C4-2B (cell line): ENCODE results near the gene CCSER1.

Experiments
- ZFX ChIP-seq: fragments of 450-650 bp; IDR thresholded peaks from 2 replicates; pipeline ENCODE4 v1.6.1; 2017
- TF ChIP-seq, protein P1 (sequence below): fragments of 450-650 bp; conservative IDR thresholded peaks from 2 replicates; pipeline ENCODE4 v1.5.1; 2017; ENCODE audit warnings: mild to moderate bottlenecking

DNA sequence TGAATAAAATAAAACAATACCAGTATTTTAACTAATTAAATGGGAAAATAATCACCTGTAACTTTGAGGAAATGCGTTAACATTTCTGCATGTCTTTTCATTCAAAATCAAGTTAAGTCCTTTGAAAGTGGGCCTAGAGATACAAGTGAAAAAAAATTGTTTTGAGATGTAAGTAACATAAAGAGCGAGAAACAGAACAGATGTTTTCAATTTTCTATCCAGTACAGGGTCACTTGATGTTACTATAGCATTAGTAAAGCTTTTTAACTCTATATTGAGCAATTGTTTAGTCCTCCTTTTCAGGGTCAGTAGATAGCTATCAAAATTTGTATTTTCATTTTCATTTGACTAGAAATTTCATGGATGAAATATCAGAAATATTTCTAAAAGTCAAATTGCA lies 761.4 kb downstream of the CCSER1 start:
- TF ChIP-seq, protein P1, sequence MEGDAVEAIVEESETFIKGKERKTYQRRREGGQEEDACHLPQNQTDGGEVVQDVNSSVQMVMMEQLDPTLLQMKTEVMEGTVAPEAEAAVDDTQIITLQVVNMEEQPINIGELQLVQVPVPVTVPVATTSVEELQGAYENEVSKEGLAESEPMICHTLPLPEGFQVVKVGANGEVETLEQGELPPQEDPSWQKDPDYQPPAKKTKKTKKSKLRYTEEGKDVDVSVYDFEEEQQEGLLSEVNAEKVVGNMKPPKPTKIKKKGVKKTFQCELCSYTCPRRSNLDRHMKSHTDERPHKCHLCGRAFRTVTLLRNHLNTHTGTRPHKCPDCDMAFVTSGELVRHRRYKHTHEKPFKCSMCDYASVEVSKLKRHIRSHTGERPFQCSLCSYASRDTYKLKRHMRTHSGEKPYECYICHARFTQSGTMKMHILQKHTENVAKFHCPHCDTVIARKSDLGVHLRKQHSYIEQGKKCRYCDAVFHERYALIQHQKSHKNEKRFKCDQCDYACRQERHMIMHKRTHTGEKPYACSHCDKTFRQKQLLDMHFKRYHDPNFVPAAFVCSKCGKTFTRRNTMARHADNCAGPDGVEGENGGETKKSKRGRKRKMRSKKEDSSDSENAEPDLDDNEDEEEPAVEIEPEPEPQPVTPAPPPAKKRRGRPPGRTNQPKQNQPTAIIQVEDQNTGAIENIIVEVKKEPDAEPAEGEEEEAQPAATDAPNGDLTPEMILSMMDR = no peak
- TF ChIP-seq ZFX = no peak
